ENCODE measurements around the gene SLC49A3. TPM values are rescaled to one million over a fixed set of nuclear protein-coding genes. Genes with fewer than 3 reads are reported as not detected.

The SLC49A3 gene
- total and polyA plus RNA-seq, 2 of the 8 experiments (the other 6 are each of a cell fraction or from before 2014, with no cell fraction given) = 5.0 to 8.8 TPM

- TF ChIP-seq E2F6 (IDR thresholded peaks at IDR 0.05) (no peak), BCL11A (IDR thresholded peaks at IDR 0.05; ENCODE audit: low read depth in 2 of 2, low read length in 2 of 2) (no peak), YY1 (IDR thresholded peaks at IDR 0.05; ENCODE audit: low read depth, low read length) (no peak), SUZ12 (IDR thresholded peaks at IDR 0.05; ENCODE audit: low read length) (no peak), CHD2 (IDR thresholded peaks at IDR 0.05; ENCODE audit: low read length) (no peak), HDAC6 (IDR thresholded peaks at IDR 0.05; ENCODE audit: low read depth, low read length) (no peak), SRF (IDR thresholded peaks at IDR 0.05; ENCODE audit: low read depth, low read length) (no peak), ZNF274 (IDR thresholded peaks at IDR 0.05; ENCODE audit: borderline replicate concordance, extremely low read depth, low read length) (no peak), CREB1 (IDR thresholded peaks at IDR 0.05) (no peak), TBP (IDR thresholded peaks at IDR 0.05; ENCODE audit: low read depth, low read length) (peak; percentile 22; the same call in 1 of the 2 replicates), GTF2F1 (IDR thresholded peaks at IDR 0.05; ENCODE audit: borderline replicate concordance, low read depth, low read length) (no peak), KDM1A (IDR thresholded peaks at IDR 0.05; ENCODE audit: borderline replicate concordance, low read length) (no peak), MAFK (IDR thresholded peaks at IDR 0.05; ENCODE audit: low read depth, low read length) (no peak), ATF3 (IDR thresholded peaks at IDR 0.05; ENCODE audit: insufficient read depth, low read depth, low read length) (no peak), HDAC2 (IDR thresholded peaks at IDR 0.05; ENCODE audit: borderline replicate concordance in 1 of 2, low read depth in 2 of 2, low read length in 2 of 2) (no peak), NANOG (IDR thresholded peaks at IDR 0.05; ENCODE audit: insufficient read depth, low read depth, low read length, poor library complexity, severe bottlenecking) (no peak), CEBPB (IDR thresholded peaks at IDR 0.05; ENCODE audit: low read depth, low read length) (no peak; the same call in 1 of the 2 replicates)
Observed at GRCh38 chr4:705278-706082, 16.5 kb upstream of the SLC49A3 start, which contains the start of gene PCGF3 (continued).

All from H1 (cell line).